Anterior cingulate cortex (tissue), 58 donors: ENCODE results near the gene PMAIP1.

Experiments
- DNase-seq, 58 donors: peaks; one replicate each; lab custom pipeline; 2025; lab: John Stamatoyannopoulos, UW

The PMAIP1 gene

DNA sequence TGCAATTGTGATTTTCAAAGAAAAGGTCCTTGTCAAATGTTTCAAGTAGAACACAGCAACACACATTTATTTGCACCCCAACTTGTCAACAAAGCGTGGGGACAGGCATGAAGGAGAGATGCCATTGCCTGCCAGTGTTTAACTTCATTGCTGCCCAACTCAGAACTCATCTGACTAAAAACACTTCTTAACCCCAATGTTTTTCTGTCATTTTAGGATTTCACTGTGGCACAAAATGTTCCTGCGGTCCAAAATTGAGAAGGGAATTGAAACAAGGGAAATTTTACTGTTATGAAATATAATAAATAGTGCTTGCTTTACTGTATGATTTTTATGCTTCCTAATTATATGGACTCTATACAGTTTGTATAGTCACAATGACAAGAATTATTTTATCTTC is 45.7 kb downstream of the PMAIP1 start:
- no peak for DNase-seq

DNA sequence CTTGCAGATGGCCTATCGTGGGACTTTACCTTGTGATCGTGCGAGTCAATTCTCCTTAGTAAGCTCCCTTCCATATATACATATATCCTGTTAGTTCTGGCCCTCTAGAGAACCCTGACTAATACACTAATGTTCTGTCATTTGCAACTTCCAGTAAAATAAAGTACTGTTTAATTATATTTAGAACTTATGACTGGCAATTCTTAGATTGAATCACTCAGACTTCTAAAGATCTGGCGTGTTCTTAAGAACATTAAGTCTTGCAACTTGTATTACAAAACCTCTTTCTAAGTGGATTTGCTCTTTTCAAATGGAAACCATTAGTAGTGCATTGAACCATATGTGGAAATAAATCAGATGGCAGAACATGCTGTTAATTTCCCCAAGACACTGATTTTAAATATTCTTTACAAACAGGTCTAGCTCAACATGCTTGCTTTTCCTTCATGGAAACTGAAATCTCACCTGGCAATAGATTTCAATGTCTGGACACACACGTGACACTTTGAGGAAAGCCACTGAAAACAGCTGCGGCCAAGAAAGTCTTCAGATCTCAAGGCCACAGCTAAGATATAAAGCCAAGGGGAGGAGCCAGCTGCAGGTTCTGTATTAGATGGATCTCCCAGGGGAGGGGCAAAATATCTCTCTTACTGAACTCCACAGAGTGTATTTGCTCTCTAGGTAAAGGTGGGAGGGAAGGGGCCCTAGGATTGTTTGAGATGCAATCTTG is 50.6 kb downstream of the PMAIP1 start:
- DNase-seq = no peak

DNA sequence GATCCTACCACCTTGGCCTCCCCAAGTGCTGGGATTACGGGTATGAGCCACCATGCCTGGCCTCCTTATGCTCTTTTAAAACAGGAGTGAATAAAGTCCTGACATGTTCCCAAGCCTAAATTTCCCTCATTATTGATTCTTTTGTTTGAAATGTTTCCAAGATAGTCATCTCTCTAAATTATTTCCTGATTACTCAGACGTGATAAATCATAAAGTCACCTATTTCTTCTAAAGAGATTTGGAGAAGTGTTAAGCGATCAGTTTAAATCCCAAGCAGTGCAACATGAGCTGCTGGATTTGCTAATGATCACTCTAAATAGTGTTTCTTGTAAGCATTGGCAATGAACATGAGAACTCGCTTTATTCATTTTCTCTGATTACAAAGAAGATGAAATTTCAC is 51.8 kb downstream of the PMAIP1 start:
- no peak for DNase-seq

DNA sequence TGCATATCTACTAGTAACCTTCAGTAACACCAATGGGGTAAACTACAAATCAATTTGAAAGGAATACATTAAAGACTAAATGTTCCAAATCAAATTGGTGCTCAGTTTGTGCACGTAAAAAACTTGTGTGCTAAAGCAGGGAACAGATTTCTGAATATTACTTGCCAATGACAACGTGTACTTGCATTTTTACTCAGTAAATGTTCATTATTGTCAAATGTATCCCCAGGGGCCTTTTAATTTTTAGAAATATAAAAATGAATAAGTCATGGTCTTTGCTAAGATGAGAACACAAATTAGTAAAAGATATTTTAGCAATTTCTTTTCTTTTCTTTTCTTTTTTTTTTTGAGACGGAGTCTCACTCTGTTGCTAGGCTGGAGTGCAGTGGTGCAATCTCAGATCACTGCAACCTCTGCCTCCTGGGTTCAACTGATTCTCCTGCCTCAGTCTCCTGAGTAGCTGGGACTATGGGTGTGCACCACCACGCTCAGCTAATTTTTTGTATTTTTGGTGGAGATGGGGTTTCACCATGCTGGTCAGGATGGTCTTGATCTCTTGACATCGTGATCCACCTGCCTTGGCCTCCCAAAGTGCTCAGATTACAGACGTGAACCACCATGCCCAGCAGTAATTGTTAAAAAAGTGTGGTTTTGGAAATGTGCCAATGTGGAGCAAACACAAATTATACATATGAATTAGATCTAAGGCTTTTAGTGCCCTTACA is 52.6 kb downstream of the PMAIP1 start:
- DNase-seq = no peak
